Subcutaneous abdominal adipose tissue (tissue), 5 donors: Measurements from ENCODE around the gene ETV6.

Source experiments
- H3K27ac ChIP-seq: one replicate; pipeline ENCODE4 v1.7.0; 2013; ENCODE audit warnings: low read depth, mild to moderate bottlenecking, inconsistent platforms, low read length, moderate library complexity
- H3K27me3 ChIP-seq, 5 donors: one replicate each; pipeline ENCODE4 v1.7.0; 2013; ENCODE audit warnings: low read length in 5 of 5, inconsistent platforms in 1 of 5; ENCODE audit not compliant: control insufficient read depth in 5 of 5, insufficient read depth in 4 of 5
- H3K36me3 ChIP-seq, 5 donors: one replicate each; pipeline ENCODE4 v1.7.0; 2013; ENCODE audit warnings: low read length in 5 of 5; ENCODE audit not compliant: control insufficient read depth in 5 of 5, insufficient read depth in 5 of 5
- H3K4me1 ChIP-seq, 5 donors: one replicate each; pipeline ENCODE4 v1.7.0; 2013; ENCODE audit warnings: low read length in 5 of 5, mild to moderate bottlenecking in 3 of 5, moderate library complexity in 1 of 5; ENCODE audit not compliant: control insufficient read depth in 5 of 5, insufficient read depth in 5 of 5
- H3K4me3 ChIP-seq, 5 donors: one replicate each; pipeline ENCODE4 v1.7.0; 2013; ENCODE audit warnings: low read length in 5 of 5, low read depth in 1 of 5
- H3K9ac ChIP-seq, 5 donors: one replicate each; pipeline ENCODE4 v1.7.0; 2013; ENCODE audit warnings: low read length in 5 of 5, mild to moderate bottlenecking in 4 of 5, moderate library complexity in 3 of 5
- H3K9me3 ChIP-seq, 5 donors: one replicate each; pipeline ENCODE4 v1.7.0; 2013; ENCODE audit warnings: low read length in 5 of 5; ENCODE audit not compliant: control insufficient read depth in 5 of 5
- donor health status: healthy.
- donor health status: healthy.
- donor health status: healthy.
- donor health status: healthy.
- donor health status: healthy.

ETV6 gene

DNA sequence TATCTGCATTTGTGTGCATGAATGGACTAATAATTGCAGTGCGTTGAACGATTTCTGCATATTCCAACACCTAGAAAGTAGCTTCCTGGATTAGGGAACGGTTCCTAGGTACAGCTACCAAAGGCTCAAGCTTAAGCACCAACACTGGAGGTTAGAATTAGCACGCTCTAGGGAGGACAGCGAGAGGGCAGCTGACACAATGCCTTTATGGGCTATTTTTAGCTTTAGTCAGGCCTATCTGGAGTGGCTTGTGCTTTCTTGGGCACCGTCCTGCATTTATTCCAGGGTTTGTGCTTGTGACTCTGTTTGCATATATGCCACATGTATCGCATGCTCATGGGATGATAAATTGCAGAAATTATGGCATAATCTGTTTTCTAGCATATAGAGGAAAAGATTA is 13.7 kb downstream of the ETV6 start:
- no peak overlapping the region for H3K27ac ChIP-seq

DNA sequence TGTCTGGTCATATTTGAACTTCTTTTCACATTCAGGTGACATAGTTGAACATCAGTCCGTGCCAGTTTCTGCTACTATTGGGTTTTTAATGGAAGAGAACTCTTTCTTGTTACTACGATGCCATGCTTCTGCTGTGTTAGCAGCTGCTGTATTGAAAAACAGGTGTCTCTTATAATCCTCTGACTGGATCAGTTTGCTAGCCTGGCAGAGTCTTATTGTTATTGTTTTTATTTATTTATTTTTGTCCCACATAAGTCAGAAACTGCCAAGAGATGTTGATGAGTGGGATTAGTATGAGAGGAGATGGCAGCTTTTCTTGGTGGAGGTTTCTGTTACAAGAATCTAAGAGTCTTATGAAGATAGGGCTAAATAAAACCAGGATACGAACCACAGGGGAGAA is 14.6 kb downstream of the ETV6 start:
- Histone ChIP-seq H3K27ac (no peak overlapping the region), H3K9ac (no peak overlapping the region), H3K36me3 (peaks cover 0 to 8% (median 0%) of the 10 kb centered on the region in 5 donors), H3K4me1 (peaks cover 0 to 38% (median 25%) of the 10 kb centered on the region in 5 donors), H3K27me3 (no peaks in the 10 kb centered on the region), H3K9me3 (no peaks in the 10 kb centered on the region), H3K4me3 (no peak overlapping the region)

More for the DNA sequence above, 13.7 kb downstream of the ETV6 start:
- Histone ChIP-seq H3K4me3 (no peak overlapping the region), H3K9me3 (no peaks in the 10 kb centered on the region), H3K36me3 (peaks cover 0 to 8% (median 0%) of the 10 kb centered on the region in 5 donors), H3K4me1 (peaks cover 0 to 29% (median 19%) of the 10 kb centered on the region in 5 donors), H3K27me3 (no peaks in the 10 kb centered on the region), H3K9ac (no peak overlapping the region)

DNA sequence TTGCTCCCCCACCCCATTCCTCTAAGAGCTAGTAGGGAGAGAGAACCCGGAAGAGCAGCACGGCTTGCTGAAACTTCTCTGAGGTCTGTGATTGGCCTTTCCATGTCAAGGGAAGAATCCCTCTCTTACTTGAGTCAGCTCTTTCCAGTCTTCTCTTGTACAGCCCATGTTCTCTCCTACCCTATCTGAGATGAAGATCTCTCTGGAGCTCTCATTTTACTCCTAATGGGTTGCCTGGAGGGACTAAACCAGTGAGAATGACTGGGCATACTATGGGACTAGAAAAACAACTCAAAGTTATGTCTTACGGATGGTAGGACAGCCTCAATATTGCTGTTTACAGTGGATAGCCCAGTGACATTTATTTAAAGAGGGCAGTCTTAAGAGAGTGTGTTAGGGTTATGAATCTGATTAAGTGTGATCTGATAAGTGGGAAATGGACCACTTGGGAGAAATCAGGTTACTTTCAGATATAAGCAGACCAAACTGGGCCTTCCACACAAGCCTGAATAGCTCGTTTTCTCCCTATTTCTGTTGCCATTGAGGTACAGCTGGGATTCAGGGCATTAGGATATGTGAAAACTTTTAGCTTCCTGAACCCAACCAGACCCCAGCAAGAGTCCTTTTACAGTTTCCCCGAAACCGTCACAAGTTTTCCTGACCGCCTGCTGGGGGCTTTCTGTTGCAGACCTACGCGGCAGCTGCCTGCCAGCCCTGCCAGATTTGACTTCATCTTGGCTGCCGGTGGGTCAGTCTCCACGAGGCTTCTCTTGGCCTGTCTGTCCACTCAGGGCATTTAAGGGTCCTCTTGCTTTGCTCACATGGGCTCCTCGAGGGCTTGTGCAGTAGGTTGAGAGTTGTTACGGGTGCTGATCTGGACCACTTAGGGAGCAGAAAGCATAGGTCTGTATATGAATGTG is 16.9 kb downstream of the ETV6 start:
- Histone ChIP-seq H3K9ac (no peak overlapping the region), H3K27ac (no peak overlapping the region), H3K27me3 (no peaks in the 10 kb centered on the region), H3K4me1 (peaks cover 0 to 43% (median 27%) of the 10 kb centered on the region in 5 donors), H3K4me3 (no peak overlapping the region), H3K9me3 (no peaks in the 10 kb centered on the region), H3K36me3 (peaks cover 0 to 7% (median 0%) of the 10 kb centered on the region in 5 donors)

DNA sequence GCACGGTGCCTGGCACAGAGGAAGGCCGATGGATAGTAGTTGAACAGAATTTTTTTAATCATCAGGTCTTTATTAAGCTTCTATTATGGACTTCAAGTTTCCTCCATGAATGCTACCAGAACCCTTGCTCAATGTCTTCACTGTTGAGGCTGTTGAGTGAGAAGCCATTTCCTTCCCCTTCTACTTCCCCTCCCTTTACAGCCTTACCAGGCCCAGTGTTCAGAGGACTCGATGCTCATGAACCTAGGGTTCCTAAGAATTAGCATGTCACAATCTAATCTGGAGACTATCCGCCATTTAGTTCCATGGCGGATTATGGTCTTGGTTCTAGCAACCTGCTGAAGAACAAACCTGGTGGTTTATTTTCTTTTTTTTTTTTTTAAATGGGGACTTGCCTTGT is 17.7 kb downstream of the ETV6 start:
- peaks cover 0 to 36% (median 21%) of the 10 kb centered on the region in 5 donors for H3K4me1 ChIP-seq
- H3K27ac ChIP-seq: no peak overlapping the region
- no peak overlapping the region for H3K9ac ChIP-seq
- H3K4me3 ChIP-seq: no peak overlapping the region
- H3K9me3 ChIP-seq: no peaks in the 10 kb centered on the region
- H3K27me3 ChIP-seq: no peaks in the 10 kb centered on the region
- H3K36me3 ChIP-seq: no peaks in the 10 kb centered on the region

DNA sequence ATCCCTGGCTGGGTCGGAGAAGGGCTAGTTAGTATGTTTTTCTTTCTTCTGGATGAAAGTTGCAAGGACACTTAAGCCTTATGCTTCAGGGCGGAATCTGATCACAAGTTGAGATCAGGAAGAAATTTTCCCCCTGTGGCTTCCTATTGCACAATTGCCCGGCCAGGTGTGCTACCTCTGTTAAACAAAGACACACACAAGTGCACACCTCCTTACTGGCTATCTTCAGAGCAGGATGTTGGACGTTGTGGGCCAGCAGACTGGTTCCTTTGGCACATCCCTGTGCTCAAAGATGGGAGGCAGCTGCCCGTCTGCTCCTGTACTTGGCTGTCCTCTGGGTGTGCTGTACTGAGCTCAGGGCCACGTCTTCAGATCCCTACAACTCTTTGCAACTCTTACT is 19.1 kb downstream of the ETV6 start:
- Histone ChIP-seq H3K27ac (no peak overlapping the region), H3K27me3 (no peaks in the 10 kb centered on the region), H3K9me3 (no peaks in the 10 kb centered on the region), H3K4me3 (no peak overlapping the region), H3K36me3 (no peaks in the 10 kb centered on the region), H3K4me1 (peaks cover 2 to 38% (median 14%) of the 10 kb centered on the region in 5 donors), H3K9ac (no peak overlapping the region)

DNA sequence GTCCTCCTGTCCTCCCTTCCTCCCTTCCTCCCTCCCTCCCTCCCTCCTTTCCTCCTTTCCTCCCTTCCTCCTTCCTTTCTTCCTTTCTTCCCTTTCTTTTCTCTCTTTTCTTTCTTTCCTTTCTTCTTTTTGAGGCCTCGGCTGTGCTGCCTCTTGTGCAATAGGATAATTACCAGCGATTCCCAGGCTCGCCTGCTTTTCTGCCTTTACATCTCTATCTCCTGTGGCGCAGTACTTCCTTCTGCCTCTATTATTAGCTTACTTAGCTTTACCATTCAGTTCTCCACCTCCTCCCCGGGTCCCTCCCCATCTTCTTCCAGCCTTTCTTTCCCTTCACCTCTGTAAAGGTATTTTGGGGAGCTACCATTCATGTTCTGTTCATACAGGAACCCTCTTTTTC is 19.9 kb downstream of the ETV6 start:
- peaks cover 8 to 45% (median 19%) of the 10 kb centered on the region in 5 donors for H3K4me1 ChIP-seq
- no peak overlapping the region for H3K9ac ChIP-seq
- no peaks in the 10 kb centered on the region for H3K27me3 ChIP-seq
- no peak overlapping the region for H3K4me3 ChIP-seq
- no peak overlapping the region for H3K27ac ChIP-seq
- no peaks in the 10 kb centered on the region for H3K9me3 ChIP-seq
- no peaks in the 10 kb centered on the region for H3K36me3 ChIP-seq

DNA sequence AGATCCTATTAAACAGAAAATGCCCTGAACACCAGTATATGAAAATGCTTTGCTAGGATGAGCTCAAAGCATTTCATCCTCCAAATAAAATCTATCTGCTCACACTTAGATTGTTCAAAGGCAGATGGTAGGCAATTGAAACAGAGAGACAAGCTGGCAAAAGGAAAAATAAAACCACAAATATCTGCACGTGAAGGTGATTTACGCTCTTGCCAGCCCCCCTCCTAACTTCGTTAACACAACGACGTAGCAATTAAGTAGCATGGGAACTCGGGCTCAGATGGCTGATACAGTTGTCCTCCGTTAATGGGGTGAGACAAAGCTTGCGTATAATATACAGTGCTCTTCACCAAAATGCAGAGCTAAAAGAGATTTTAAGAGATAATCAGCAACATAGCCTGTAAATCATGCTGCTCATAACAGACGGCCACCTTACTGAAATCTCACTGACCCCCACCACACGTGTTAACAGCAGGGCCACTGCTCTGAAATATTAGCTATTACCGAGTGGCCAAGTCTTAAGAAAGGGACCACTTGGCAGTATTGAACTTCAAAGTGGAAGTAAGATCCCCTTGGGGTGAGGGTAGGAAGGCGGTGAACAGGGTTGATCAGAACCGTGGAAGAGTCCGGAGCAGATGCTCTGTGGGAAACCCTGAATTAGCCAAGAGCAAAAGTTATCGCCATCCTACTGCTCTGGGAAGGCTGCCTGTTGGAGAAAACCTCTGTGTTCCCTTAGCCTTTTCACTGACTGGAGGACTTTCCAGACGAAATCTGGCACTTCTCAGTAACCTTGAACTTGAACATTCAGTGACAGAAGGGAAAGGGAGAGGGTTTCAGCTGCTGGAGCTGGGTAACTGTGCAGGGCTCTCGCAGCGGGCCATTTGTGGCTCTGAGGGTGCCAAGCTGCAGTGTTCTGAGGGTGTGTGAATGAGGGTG is 23.1 kb downstream of the ETV6 start:
- H3K9ac ChIP-seq: no peak overlapping the region
- H3K36me3 ChIP-seq: peaks cover 0 to 1% (median 0%) of the 10 kb centered on the region in 5 donors
- peak overlapping the region; percentile 47 for H3K27ac ChIP-seq
- H3K27me3 ChIP-seq: no peaks in the 10 kb centered on the region
- H3K4me1 ChIP-seq: peaks cover 8 to 67% (median 34%) of the 10 kb centered on the region in 5 donors
- H3K4me3 ChIP-seq: no peak overlapping the region
- no peaks in the 10 kb centered on the region for H3K9me3 ChIP-seq

DNA sequence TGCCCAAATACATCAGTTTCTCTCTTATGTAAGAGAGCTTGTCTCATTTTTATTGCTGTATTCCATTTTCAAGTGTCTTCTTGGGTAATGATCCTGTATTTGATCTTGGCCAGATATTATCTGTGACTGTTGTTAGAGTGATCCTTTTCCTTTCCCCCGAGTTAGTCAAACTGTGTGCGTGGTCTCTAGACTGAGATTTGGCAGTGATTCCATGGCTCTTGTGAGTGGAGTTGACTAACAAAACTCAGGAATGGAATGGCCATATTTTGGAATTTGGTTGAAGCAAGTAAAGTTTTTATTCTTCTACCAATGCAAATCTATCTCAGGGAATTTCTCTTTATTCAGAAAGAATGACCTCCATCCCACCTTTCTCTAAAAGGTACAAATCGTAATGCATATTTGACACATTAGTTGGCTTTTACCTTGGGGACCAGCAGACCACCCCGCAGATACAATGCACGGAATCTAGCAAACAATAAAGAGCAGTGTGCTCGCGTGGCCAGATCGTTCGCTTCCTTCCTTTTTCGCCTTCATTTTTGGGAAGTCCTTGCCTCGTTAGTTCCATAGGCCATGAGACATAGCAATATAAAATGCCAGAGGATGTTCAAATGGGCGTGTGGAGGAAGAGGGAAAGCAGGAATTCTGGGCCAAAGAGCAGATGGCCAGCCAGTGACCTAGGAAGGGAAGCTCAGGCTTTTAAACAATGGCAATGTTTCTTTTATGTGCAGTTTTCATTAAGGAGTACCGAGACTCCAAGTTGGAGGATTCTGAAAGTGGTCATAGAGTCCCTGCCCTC is 24.4 kb downstream of the ETV6 start:
- H3K9ac ChIP-seq: no peak overlapping the region
- no peaks in the 10 kb centered on the region for H3K27me3 ChIP-seq
- H3K4me1 ChIP-seq: peaks cover 8 to 63% (median 30%) of the 10 kb centered on the region in 5 donors
- H3K27ac ChIP-seq: peak overlapping the region; percentile 47
- H3K36me3 ChIP-seq: peaks cover 0 to 5% (median 3%) of the 10 kb centered on the region in 5 donors
- H3K4me3 ChIP-seq: peak overlapping the region in 1 of 5 donors; percentile 20
- H3K9me3 ChIP-seq: no peaks in the 10 kb centered on the region

DNA sequence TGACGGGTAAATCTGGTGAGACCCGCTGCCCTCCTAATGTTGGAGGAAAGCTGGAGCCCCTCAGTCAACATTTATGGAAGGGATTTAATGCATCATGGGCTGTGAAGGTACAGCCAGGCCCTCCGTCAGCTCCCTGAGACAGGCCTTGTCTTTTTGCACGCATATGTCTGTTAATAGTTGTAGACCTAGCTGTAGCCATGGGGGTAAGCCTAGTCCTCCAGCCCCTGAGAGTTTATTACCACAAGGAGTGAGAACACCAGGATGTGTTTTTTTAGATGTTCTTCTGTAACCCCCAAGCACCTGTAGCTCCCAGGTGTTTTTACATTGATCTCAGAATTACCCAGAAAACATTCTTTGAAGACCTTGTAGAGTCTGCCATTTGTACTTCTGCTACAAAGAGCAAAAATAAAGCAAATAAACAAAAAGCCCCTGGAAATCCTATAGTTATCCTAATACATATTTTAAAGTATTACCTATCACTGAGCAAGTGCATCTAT is 25.5 kb downstream of the ETV6 start:
- Histone ChIP-seq H3K9me3 (no peaks in the 10 kb centered on the region), H3K9ac (peak overlapping the region in 1 of 5 donors; percentile 24), H3K36me3 (peaks cover 0 to 5% (median 3%) of the 10 kb centered on the region in 5 donors), H3K4me3 (peak overlapping the region in 2 of 5 donors; percentile 1 to 17), H3K27me3 (no peaks in the 10 kb centered on the region), H3K27ac (peak overlapping the region; percentile 47), H3K4me1 (peaks cover 8 to 56% (median 31%) of the 10 kb centered on the region in 5 donors)
